Testis (tissue), 3 donors: ENCODE results near the gene SETD7. TPM values are rescaled to one million over a fixed set of nuclear protein-coding genes. Genes with fewer than 3 reads are reported as not detected.

Source experiments
- DNase-seq: peaks from one replicate; pipeline ENCODE4 v3.0.0-alpha.2; 2019
- H3K27ac ChIP-seq, 2 donors: fragments of 200-600 bp; sonication (generic); one replicate each; pipeline ENCODE4 v1.5.1; 2019
- H3K27me3 ChIP-seq: fragments of 200-600 bp; sonication (generic); one replicate; pipeline ENCODE4 v1.5.1; 2019
- H3K36me3 ChIP-seq: fragments of 200-600 bp; sonication (generic); one replicate; pipeline ENCODE4 v1.5.1; 2017; ENCODE audit warnings: low read depth; ENCODE audit errors: missing control alignments
- H3K4me1 ChIP-seq: fragments of 200-600 bp; sonication (generic); one replicate; pipeline ENCODE4 v1.5.1; 2019
- H3K4me3 ChIP-seq, 2 donors: fragments of 200-600 bp; sonication (generic); one replicate each; pipeline ENCODE4 v1.5.1; 2017 to 2019
- H3K9me3 ChIP-seq: fragments of 200-600 bp; sonication (generic); one replicate; pipeline ENCODE4 v1.5.1; 2017
- CTCF ChIP-seq, 3 experiments: fragments of 450-650 bp in 2 of 3; fragments of 200-600 bp in 1 of 3; sonication (generic) in 1 of 3; IDR thresholded peaks; one replicate each; pipeline ENCODE4 v1.5.1; 2016 to 2019; ENCODE audit warnings: antibody characterized with exemption in 3 of 3, mild to moderate bottlenecking in 2 of 3, moderate library complexity in 1 of 3
- POLR2A ChIP-seq: fragments of 450-650 bp; IDR thresholded peaks from one replicate; pipeline ENCODE4 v1.6.1; 2017; ENCODE audit warnings: antibody characterized with exemption, mild to moderate bottlenecking, moderate library complexity
- WGBS, 2 donors: methylation state at CpG; one replicate each; pipeline ENCODE4 v1.1.5; 2018; 5-methylcytosine and 5-hydroxymethylcytosine counted together
- intact Hi-C: fragments of 100-400 bp; cut with DNase I; formaldehyde crosslinking; loops from one replicate; pipeline ENCODE4 v1.15.1; 2023; ENCODE audit warnings: low total_unique reads
- polyA plus RNA-seq: library from polyadenylated mRNA; stranded (reverse); fragments of 350-450 nt; fragmentation: Illumina TruSeq; extraction: RNeasy Lipid Tissue Mini Kit (QIAGEN cat#74804); gene quantifications from one replicate; pipeline ENCODE4 v1.2.3, GENCODE V29; 2014; ENCODE audit warnings: low read depth, low replicate concordance; ENCODE audit not compliant: insufficient read depth
- total RNA-seq, 2 donors: library from RNA; depleted of rRNA; stranded (reverse); fragments of >200 nt; gene quantifications; one replicate each; pipeline ENCODE4 v1.2.3, GENCODE V29; 2016

SETD7 gene
- total and polyA plus RNA-seq, 3 donors from 2014 or later, result 39.1 to 66.5 (median 65.7) TPM

DNA sequence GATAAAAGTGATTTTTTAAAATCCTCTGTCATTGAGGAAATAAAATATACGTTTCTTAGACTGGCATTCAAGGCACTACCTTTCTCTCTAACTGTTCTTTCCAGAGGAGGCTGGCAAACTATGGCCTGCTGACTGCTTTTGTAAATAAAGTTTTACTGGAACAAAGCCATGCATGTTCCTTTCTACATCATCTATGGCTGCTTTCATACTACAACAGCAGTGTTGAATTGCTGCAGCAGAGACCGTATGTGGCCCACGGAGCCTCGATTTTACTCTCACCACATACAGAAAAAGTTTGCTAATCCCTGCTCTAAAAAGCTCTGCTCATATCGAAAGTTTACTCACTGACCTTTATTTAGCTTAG, 20.2 kb downstream of the SETD7 start:
- H3K27ac ChIP-seq, result no peak overlapping the region
- intact Hi-C loops, result no loop called here

GRCh38 chr4:139535228-139535870, 20.7 kb downstream of the SETD7 start:
- no peak overlapping the region for H3K27ac ChIP-seq
- no peak for DNase-seq

More for the DNA sequence above, 20.2 kb downstream of the SETD7 start:
- no peaks in the 10 kb centered on the region for H3K36me3 ChIP-seq
- H3K4me3 ChIP-seq, result no peak overlapping the region
- TF ChIP-seq CTCF (IDR thresholded peaks at IDR 0.05) (no peak), POLR2A (no peak)
- H3K4me1 ChIP-seq, result peaks cover 7% of the 10 kb centered on the region
- no peak for DNase-seq
- 84 to 88% methylated on average over 5 of the region's 5 CpGs for WGBS, 2 donors
- H3K9me3 ChIP-seq, result no peaks in the 10 kb centered on the region
- H3K27me3 ChIP-seq, result no peaks in the 10 kb centered on the region

GRCh38 chr4:139534287-139534950, 21.6 kb downstream of the SETD7 start:
- Histone ChIP-seq H3K4me1 (no peaks in the 10 kb centered on the region), H3K27me3 (no peaks in the 10 kb centered on the region), H3K4me3 (no peak overlapping the region), H3K9me3 (no peaks in the 10 kb centered on the region), H3K36me3 (no peaks in the 10 kb centered on the region), H3K27ac (no peak overlapping the region)
- no peak for DNase-seq
- TF ChIP-seq CTCF (IDR thresholded peaks at IDR 0.05) (no peak), POLR2A (no peak)
- intact Hi-C loops, result no loop called here
- 92 to 94% methylated on average over 9 of the region's 9 CpGs for WGBS, 2 donors

More at GRCh38 chr4:139535228-139535870, 20.7 kb downstream of the SETD7 start:
- no peak overlapping the region for H3K4me3 ChIP-seq
- no peaks in the 10 kb centered on the region for H3K36me3 ChIP-seq
- no peaks in the 10 kb centered on the region for H3K9me3 ChIP-seq
- TF ChIP-seq POLR2A (no peak), CTCF (IDR thresholded peaks at IDR 0.05) (no peak)
- intact Hi-C loops, result no loop called here
- no peaks in the 10 kb centered on the region for H3K27me3 ChIP-seq
- WGBS, 2 donors, result 68 to 70% methylated on average over 2 of the region's 2 CpGs
- H3K4me1 ChIP-seq, result peaks cover 4% of the 10 kb centered on the region

- intact Hi-C loops, result no loop called here
- H3K27ac ChIP-seq, result no peak overlapping the region
Measured at GRCh38 chr4:139533511-139533910, 22.5 kb downstream of the SETD7 start.

More at GRCh38 chr4:139533511-139533910, 22.5 kb downstream of the SETD7 start:
- no peaks in the 10 kb centered on the region for H3K9me3 ChIP-seq
- H3K27me3 ChIP-seq, result no peaks in the 10 kb centered on the region
- H3K36me3 ChIP-seq, result no peaks in the 10 kb centered on the region
- WGBS, 2 donors, result 54 to 64% methylated on average over 3 of the region's 3 CpGs
- no peaks in the 10 kb centered on the region for H3K4me1 ChIP-seq
- H3K4me3 ChIP-seq, result no peak overlapping the region
- TF ChIP-seq CTCF (IDR thresholded peaks at IDR 0.05) (no peak), POLR2A (no peak)
- DNase-seq, result no peak
